H1 (cell line): ENCODE measurements around the gene ATF7IP2. TPM values are rescaled to one million over a fixed set of nuclear protein-coding genes. Genes with fewer than 3 reads are reported as not detected.

Experiments used
- EZH2 ChIP-seq: fragments of 200-600 bp; sonication (generic); IDR thresholded peaks from 2 replicates; pipeline ENCODE4 v1.7.1; 2012; ENCODE audit warnings: low read depth, mild to moderate bottlenecking, moderate library complexity, low read length, inconsistent platforms; ENCODE audit not compliant: severe bottlenecking
- POU5F1 ChIP-seq: IDR thresholded peaks from 2 replicates; pipeline ENCODE4 v1.6.1; 2011; ENCODE audit warnings: low read depth, mild to moderate bottlenecking, low read length, moderate library complexity
- SP1 ChIP-seq: IDR thresholded peaks from 2 replicates; pipeline ENCODE4 v1.6.1; 2011; ENCODE audit warnings: low read depth, low read length
- polyA plus RNA-seq, 7 experiments: library from polyadenylated mRNA; depleted of rRNA in 3 of 7; stranded (reverse) in 5 of 7; unstranded in 2 of 7; fragments of >200 nt in 5 of 7; fragments of 200-250 nt in 2 of 7; gene quantifications; 1 replicate in 5 of 7; 2 replicates in 1 of 7; 4 replicates in 1 of 7; pipeline versions ENCODE4 v1.2.1 to v1.2.3, GENCODE V29; 2011 to 2013; ENCODE audit warnings: missing spikeins in 2 of 7, mixed read lengths in 2 of 7
- total RNA-seq: library from RNA; stranded (reverse); fragmentation: NEBNext Ultra II Directional; extraction: Animal tissue kit (Norgen Biotek cat#: 25700); gene quantifications from 2 replicates; pipeline ENCODE4 v1.2.1, GENCODE V29; 2021
- TF ChIP-seq, protein P1 (sequence below): fragments of 300-600 bp; sonication (generic); IDR thresholded peaks from 2 replicates; pipeline ENCODE4 v1.7.1; 2012; ENCODE audit warnings: low read length, moderate library complexity, mild to moderate bottlenecking, inconsistent platforms; ENCODE audit not compliant: insufficient replicate concordance
- TF ChIP-seq, protein P2 (sequence below), 3 experiments: IDR thresholded peaks; 1 replicate in 2 of 3; 2 replicates in 1 of 3; pipeline versions ENCODE4 v1.5.1 to v1.6.1; 2011; ENCODE audit warnings: low read length in 3 of 3, mild to moderate bottlenecking in 3 of 3, inconsistent platforms in 2 of 3, low read depth in 1 of 3, moderate library complexity in 1 of 3; ENCODE audit not compliant: insufficient read depth in 1 of 3; ENCODE audit errors: control extremely low read depth in 1 of 3

The ATF7IP2 gene
- total and polyA plus RNA-seq, 2 of the 8 experiments (the other 6 are each of a cell fraction or from before 2014, with no cell fraction given): 28.7 to 32.8 TPM

DNA sequence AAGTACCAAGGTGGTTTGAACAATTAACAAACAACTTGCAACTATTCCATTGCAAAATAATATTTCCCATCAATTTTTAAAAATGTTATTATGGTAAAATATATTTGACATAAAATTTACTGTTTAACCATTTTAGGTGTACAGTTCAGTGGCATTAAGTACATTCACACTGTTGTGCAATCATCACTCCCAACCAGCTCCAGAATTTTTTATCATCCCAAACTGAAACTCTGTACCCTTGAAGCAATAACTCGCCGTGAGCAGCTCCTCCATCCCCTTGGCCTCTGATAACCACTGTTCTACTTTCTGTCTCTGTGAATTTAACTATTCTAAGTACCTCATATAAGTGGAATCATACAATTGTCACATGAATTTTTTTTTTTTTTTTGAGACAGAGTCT is 33.6 kb upstream of the ATF7IP2 start (continued):
- TF ChIP-seq, protein P1, sequence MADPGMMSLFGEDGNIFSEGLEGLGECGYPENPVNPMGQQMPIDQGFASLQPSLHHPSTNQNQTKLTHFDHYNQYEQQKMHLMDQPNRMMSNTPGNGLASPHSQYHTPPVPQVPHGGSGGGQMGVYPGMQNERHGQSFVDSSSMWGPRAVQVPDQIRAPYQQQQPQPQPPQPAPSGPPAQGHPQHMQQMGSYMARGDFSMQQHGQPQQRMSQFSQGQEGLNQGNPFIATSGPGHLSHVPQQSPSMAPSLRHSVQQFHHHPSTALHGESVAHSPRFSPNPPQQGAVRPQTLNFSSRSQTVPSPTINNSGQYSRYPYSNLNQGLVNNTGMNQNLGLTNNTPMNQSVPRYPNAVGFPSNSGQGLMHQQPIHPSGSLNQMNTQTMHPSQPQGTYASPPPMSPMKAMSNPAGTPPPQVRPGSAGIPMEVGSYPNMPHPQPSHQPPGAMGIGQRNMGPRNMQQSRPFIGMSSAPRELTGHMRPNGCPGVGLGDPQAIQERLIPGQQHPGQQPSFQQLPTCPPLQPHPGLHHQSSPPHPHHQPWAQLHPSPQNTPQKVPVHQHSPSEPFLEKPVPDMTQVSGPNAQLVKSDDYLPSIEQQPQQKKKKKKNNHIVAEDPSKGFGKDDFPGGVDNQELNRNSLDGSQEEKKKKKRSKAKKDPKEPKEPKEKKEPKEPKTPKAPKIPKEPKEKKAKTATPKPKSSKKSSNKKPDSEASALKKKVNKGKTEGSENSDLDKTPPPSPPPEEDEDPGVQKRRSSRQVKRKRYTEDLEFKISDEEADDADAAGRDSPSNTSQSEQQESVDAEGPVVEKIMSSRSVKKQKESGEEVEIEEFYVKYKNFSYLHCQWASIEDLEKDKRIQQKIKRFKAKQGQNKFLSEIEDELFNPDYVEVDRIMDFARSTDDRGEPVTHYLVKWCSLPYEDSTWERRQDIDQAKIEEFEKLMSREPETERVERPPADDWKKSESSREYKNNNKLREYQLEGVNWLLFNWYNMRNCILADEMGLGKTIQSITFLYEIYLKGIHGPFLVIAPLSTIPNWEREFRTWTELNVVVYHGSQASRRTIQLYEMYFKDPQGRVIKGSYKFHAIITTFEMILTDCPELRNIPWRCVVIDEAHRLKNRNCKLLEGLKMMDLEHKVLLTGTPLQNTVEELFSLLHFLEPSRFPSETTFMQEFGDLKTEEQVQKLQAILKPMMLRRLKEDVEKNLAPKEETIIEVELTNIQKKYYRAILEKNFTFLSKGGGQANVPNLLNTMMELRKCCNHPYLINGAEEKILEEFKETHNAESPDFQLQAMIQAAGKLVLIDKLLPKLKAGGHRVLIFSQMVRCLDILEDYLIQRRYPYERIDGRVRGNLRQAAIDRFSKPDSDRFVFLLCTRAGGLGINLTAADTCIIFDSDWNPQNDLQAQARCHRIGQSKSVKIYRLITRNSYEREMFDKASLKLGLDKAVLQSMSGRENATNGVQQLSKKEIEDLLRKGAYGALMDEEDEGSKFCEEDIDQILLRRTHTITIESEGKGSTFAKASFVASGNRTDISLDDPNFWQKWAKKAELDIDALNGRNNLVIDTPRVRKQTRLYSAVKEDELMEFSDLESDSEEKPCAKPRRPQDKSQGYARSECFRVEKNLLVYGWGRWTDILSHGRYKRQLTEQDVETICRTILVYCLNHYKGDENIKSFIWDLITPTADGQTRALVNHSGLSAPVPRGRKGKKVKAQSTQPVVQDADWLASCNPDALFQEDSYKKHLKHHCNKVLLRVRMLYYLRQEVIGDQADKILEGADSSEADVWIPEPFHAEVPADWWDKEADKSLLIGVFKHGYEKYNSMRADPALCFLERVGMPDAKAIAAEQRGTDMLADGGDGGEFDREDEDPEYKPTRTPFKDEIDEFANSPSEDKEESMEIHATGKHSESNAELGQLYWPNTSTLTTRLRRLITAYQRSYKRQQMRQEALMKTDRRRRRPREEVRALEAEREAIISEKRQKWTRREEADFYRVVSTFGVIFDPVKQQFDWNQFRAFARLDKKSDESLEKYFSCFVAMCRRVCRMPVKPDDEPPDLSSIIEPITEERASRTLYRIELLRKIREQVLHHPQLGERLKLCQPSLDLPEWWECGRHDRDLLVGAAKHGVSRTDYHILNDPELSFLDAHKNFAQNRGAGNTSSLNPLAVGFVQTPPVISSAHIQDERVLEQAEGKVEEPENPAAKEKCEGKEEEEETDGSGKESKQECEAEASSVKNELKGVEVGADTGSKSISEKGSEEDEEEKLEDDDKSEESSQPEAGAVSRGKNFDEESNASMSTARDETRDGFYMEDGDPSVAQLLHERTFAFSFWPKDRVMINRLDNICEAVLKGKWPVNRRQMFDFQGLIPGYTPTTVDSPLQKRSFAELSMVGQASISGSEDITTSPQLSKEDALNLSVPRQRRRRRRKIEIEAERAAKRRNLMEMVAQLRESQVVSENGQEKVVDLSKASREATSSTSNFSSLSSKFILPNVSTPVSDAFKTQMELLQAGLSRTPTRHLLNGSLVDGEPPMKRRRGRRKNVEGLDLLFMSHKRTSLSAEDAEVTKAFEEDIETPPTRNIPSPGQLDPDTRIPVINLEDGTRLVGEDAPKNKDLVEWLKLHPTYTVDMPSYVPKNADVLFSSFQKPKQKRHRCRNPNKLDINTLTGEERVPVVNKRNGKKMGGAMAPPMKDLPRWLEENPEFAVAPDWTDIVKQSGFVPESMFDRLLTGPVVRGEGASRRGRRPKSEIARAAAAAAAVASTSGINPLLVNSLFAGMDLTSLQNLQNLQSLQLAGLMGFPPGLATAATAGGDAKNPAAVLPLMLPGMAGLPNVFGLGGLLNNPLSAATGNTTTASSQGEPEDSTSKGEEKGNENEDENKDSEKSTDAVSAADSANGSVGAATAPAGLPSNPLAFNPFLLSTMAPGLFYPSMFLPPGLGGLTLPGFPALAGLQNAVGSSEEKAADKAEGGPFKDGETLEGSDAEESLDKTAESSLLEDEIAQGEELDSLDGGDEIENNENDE: no peak
- TF ChIP-seq SP1 (no peak), EZH2 (no peak), POU5F1 (no peak)
- TF ChIP-seq, protein P2, sequence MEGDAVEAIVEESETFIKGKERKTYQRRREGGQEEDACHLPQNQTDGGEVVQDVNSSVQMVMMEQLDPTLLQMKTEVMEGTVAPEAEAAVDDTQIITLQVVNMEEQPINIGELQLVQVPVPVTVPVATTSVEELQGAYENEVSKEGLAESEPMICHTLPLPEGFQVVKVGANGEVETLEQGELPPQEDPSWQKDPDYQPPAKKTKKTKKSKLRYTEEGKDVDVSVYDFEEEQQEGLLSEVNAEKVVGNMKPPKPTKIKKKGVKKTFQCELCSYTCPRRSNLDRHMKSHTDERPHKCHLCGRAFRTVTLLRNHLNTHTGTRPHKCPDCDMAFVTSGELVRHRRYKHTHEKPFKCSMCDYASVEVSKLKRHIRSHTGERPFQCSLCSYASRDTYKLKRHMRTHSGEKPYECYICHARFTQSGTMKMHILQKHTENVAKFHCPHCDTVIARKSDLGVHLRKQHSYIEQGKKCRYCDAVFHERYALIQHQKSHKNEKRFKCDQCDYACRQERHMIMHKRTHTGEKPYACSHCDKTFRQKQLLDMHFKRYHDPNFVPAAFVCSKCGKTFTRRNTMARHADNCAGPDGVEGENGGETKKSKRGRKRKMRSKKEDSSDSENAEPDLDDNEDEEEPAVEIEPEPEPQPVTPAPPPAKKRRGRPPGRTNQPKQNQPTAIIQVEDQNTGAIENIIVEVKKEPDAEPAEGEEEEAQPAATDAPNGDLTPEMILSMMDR (IDR thresholded peaks at IDR 0.05; ENCODE audit: control extremely low read depth in 1 of 3, insufficient read depth in 1 of 3, low read depth in 1 of 3, low read length in 3 of 3): no peak
